Measurements from ENCODE around the gene UBN1. TPM values are rescaled to one million over a fixed set of nuclear protein-coding genes. Genes with fewer than 3 reads are reported as not detected.
"Not testable (repeated sequence)": the region's sequence is repeated elsewhere in the genome, so short reads cannot be mapped to it uniquely, and the experiment has no call there.

The UBN1 gene
- total RNA-seq, 1 donor from 2014 or later: 12.0 TPM

DNA sequence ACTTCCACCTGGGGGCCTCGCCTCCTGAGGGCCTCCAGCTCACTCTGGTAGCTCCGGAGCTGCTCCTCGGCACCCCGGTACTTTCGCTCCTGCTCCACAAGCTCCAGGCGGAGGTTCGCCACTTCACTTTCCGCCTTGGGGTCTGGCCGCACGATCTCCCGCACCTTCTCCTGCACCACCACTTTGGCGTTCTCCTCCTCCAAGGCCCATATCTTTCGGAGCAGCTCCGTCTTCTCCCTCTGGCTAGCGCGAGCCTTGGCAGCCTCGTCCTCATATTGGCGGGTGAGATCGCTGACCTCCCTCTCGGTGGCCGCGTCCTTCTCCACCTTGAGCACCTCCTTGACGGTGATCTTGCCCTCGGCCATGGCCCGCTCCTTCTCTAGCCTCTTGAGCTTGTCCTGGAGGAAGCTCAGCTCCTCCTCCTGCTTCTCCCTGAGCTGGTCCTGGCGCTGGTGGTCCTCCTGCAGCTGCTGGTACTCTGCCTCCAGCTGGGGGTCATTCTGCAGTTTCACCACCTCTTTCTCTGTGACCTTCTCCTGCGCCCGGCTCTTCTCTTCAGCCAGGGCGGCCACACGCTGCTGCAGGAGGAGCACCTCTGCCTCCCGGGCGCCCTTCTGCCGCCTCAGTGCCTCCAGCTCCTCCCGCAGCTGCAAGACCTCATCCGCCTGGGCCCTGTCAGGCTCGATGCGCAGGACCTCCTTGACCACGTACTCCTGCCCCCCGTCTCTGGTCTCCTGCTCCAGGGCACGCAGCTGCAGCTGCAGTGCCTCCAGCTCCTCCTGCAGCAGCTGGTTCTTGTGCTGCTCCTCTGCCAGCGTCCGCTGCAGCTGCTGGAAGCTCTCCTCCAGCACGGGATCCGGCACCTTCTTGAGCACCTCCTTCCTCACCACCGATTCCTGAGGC is 37.9 kb downstream of the UBN1 start:
- ATAC-seq: no peak

GRCh38 chr16:4886151-4886550 is 38.9 kb downstream of the UBN1 start:
- no peak for ATAC-seq

GRCh38 chr16:4888428-4889135 is 41.3 kb downstream of the UBN1 start:
- ATAC-seq: no peak

DNA sequence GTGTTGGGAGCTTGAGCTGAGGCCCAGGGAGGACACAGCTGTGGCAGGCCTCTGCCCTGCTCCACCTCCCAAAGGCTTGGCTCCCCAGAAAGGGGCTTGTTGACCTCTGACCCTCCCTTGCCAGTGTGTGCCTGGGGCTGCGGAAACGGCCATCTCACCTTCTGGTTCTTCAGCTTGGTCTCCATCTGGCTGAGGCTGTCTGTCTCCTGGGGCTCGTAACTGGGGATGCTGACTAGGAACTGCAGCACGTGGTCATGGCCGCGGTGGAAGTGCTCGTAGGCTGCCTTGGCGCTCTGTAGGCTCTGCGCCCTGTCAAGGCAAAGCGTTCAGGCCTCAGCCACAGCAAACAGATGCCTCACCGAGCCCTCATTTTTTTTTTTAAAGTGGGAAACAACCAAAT is 42.7 kb downstream of the UBN1 start:
- ATAC-seq: no peak

GRCh38 chr16:4890686-4891085 is 43.4 kb downstream of the UBN1 start:
- ATAC-seq: peak; percentile 2

- peak; percentile 4 for ATAC-seq
Observed at GRCh38 chr16:4891097-4891885, 44.0 kb downstream of the UBN1 start.

GRCh38 chr16:4891886-4892216 is 44.6 kb downstream of the UBN1 start:
- peak; percentile 1 for ATAC-seq

- ATAC-seq: peak; percentile 9
Observed at GRCh38 chr16:4892361-4893102, 45.3 kb downstream of the UBN1 start.

DNA sequence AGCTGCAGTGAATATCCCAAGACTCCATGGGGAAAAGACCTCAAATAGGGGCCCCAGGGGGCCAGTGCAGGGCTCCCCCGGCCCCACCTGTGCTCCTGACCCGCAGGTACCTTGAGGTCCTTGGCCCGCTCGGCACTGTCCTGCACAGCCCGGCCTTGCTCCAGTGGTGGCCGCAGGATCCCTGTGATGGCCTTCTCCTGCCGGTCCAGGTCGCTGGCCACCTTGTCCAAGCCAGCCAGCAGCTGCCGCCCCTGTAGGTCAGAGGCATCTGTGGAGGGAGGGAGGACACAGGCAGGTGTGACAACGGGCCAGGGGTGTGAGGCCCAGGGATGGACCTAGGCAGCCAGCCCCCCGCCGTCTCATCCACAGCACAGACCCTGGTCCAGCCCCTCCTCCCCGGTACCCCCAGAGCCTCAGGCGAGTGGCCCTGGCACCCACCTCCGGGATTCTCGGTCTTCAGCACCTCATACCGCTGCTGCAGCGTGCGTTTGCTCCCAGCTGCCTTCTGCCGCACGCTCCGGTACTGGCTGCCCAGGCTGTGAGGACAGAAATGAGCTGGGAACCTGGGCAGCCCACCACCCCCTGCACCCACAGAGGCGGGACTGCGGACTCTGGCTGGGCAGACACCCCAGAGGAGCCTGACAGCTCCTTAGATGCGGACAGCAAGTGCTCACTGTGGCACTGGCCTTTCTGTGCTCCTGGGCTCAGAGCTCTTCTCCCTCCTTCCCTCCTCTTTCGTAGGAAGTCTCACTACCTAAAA is 46.0 kb downstream of the UBN1 start:
- ATAC-seq: peak; percentile 2

DNA sequence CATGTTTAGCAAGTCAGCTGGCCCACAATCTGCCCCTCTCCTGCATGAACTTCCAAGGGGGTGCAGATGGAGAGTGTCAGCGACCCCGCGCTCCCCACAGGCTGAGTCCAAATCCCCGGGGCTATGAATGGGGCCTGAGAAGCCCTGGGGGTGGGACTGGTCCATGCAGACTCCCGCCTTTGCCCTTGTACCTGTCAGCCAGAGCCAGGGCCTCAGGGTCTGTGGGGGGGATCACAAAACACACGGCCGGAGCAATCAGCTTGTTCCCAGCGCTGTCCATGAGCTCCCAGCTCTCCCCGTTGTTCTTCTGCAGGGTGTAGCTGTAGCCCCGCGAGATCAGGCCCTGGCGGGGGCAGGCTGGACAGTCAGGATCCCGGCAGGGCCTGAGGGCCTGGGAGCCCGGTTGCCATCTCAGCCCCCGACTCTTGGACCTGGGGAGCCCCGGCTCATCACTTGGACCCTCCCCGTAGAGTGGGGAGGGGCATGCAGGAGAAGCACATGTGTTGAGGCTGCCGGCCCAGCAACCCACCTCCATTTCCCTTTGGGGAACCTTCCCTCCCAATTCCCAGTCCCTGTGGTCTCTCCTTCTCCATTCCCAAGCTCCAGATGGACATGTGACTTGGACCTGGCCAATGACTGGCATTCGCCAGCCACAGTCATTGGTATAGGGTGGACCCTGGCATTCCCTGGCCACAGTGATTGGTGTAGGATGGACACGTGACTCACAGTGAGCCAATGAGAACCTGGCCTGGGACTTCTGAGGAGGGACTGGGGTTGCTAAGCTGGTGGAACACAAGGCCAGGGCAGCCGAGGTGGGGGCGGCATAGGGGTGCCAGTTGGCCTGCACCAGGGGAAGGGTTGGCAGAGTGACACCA is 47.2 kb downstream of the UBN1 start:
- no peak for ATAC-seq

DNA sequence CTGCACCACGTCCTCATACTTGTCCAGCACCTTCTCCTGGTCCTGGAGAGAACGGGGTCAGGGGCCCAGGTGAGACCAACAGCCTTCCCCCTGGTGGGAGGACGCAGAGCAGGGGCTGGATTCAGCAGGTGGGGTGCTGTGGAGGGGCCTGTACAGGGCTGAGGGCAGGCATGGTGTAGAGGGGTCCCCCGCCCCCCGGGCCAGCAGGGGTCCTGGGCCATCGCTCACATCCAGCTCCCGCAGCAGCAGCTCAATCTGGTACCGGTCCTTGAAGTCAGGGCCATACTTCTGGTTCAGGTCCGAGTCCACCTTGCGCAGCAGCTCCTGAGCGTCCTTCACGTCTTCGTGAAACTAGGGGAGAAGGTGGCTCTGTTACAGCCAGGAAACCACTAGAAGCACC is 48.1 kb downstream of the UBN1 start:
- ATAC-seq: no peak

DNA sequence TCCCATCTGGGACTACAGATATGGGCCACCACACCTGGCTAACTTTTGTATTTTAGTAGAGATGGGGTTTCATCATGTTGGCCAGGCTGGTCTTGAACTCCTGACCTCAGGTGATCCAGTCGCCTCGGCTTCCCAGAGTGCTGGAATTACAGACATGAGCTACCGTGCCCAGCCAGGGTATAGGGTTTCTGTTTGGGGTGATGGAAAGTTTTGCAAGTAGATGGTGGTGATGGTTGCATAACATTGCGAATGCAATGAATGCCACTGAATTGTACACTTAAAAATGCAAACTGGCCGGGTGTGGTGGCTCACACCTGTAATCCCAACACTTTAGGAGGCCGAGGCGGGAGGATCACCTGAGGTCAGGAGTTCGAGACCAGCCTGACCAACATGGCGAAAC is 49.5 kb downstream of the UBN1 start:
- not testable (repeated sequence) for ATAC-seq

DNA sequence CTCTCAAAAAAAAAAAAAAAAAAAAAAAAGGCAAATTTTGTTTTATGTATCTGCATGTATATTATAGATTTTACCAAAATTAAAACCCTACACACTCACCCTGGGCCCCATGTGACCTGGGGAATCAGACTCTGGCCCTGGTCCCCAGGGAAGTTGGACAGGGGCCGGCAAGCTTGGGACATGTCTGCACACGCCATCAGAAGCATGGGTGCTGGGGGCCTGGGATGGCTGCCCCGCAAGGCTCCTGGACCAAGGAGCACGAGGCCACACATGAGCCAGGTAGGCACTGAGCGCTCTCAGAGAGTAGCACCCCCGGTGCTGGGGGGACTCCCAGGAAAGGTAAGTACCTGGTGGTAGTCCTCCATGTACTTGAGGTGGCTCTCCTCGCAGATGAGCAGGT is 50.0 kb downstream of the UBN1 start:
- peak; percentile 3 for ATAC-seq

DNA sequence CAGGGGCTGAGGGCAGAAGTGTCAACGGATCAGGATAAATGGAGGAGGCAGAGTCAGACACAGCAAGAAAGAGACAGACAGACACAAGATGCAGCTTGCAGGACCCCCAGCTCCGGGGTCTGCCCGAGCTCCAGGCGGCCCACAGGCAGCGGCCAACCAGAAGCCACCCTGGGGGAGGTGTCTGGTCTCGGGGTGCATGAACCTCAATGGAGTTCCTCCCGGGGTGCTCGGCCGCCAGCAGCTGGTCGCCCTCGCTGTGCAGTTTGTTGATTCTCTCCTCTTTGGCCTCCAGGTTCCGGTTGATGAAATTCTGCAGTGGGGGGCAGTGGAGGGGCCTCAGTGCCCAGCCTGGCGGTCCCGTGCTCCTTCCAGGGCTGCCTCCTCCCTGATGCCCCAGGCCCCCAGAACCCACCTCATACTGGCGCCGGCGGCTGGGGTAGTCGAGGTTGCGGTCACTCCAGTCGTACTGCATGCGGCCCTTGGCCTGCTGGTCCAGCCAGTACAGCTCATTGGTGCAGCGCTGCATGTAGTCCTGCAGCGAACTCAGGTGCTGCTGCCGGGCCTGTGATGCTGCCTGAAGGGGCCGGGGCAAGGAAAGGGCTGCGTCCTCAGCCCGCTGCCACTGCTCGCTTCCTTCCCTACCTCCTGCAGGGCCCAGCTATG is 51.7 kb downstream of the UBN1 start:
- ATAC-seq: no peak

- no peak for ATAC-seq
Observed at GRCh38 chr16:4899474-4899846, 52.2 kb downstream of the UBN1 start.

DNA sequence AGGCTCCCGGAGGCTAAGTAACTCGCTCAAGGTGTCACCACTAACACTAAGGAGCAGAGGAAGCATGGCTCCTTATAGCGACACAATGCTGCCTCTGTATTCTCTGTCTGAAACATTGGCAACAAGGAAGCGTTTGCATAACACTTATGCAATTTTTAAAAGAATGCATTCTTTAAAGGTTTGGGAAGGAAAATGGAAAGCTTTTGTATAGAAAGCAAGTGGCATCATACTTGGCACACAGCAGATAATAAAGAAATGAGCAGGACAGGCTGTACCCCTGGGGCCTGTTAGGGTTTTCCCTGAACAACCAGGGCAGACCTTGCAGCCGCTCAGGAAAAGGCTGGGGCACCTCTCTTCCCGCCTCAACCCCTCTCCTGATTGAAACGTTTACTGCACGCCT is 52.8 kb downstream of the UBN1 start:
- no peak for ATAC-seq

DNA sequence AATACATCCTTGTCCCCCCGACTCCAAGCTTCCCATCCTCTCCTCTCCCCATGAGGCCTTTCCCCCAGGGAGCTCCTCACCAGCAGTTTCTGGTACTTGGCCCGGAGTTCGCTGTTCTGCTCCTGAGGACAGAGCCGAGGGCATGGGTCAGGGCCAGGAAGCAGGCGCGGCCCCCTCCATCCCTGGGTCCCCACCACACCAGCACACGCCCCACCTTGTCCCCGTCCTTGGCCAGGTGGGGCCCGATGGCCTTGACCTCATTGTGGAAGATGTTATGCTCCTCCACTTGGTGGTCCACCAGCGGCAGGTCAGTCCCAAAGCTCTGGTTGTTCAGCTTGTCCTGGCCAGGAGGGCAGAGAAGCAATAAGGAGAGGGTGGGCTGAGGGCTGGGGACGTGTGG is 53.5 kb downstream of the UBN1 start:
- no peak for ATAC-seq

DNA sequence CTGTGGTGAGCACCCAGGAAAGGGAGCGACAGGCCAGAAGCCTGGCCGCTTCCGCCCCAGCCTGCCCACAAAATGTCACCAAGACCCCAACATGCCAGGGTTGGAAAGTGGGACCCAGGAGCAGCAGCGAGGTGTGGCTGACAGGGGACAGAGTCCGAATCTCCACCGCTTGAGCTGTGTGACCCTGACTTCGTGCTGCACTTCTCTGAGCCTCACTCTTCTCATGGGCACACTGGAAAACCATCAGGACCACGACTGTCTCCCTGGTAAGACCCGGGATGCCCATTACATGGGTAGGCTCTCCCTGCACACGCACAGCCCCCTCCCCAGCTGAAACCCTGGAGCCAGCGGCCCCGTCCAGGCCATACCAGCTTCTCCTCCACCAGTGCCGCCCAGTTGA is 54.8 kb downstream of the UBN1 start:
- no peak for ATAC-seq

GRCh38 chr16:4904108-4904941 is 57.0 kb downstream of the UBN1 start:
- ATAC-seq: no peak
